ENCODE results near the gene ICA1L. TPM values are rescaled to one million over a fixed set of nuclear protein-coding genes. Genes with fewer than 3 reads are reported as not detected.
"Not testable (repeated sequence)": the region's sequence is repeated elsewhere in the genome, so short reads cannot be mapped to it uniquely, and the experiment has no call there.

ICA1L gene
- 3.0 TPM for polyA plus RNA-seq (2012; ENCODE audit: missing spikeins)

GRCh38 chr2:202871300-202872141 is at the start of gene ICA1L:
TSS of gene ICA1L (minus strand) at chr2:202871766. CDS start at chr2:202829009, 42,757 bp downstream.
- TF ChIP-seq POLR2AphosphoS5 (IDR thresholded peaks at IDR 0.05; ENCODE audit: low read depth, low read length): no peak
- TF ChIP-seq TAF1 (IDR thresholded peaks at IDR 0.05; ENCODE audit: borderline replicate concordance, low read depth, low read length): no peak
- TF ChIP-seq POLR2A (IDR thresholded peaks at IDR 0.05; ENCODE audit: low read depth, low read length): peak; percentile 39; the same call in 1 of the 2 replicates
- DNase-seq (ENCODE audit: insufficient read length): peak; percentile 45
- FAIRE-seq: no peak

- no peak for TF ChIP-seq POLR2A (IDR thresholded peaks at IDR 0.05; ENCODE audit: low read depth, low read length)
- DNase-seq (ENCODE audit: insufficient read length) (no peak), FAIRE-seq (no peak)
Observed at GRCh38 chr2:202918860-202919259, 47.3 kb upstream of the ICA1L start.

GRCh38 chr2:202912342-202913201 is 41.0 kb upstream of the ICA1L start:
- not testable (repeated sequence) for FAIRE-seq; DNase-seq (ENCODE audit: insufficient read length)
- TF ChIP-seq POLR2A (IDR thresholded peaks at IDR 0.05; ENCODE audit: low read depth, low read length): peak; percentile 52; the same call in 1 of the 2 replicates

- TF ChIP-seq POLR2A (IDR thresholded peaks at IDR 0.05; ENCODE audit: low read depth, low read length) (peak; percentile 80), POLR2AphosphoS5 (IDR thresholded peaks at IDR 0.05; ENCODE audit: low read depth, low read length) (peak; percentile 89), TAF1 (IDR thresholded peaks at IDR 0.05; ENCODE audit: borderline replicate concordance, low read depth, low read length) (peak; percentile 64)
- FAIRE-seq (peak; percentile 95), DNase-seq (ENCODE audit: insufficient read length) (peak; percentile 66)
Observed at GRCh38 chr2:202911512-202912341, 40.2 kb upstream of the ICA1L start, which contains the start of the genes CARF and WDR12. TSS of gene CARF (plus strand) at chr2:202912275. CDS start at chr2:202941903, 29,628 bp downstream. TSS of gene WDR12 (minus strand) at chr2:202911673. CDS start at chr2:202911476, 197 bp downstream.

GRCh38 chr2:202911203-202911511 is 39.6 kb upstream of the ICA1L start:
- FAIRE-seq (no peak), DNase-seq (ENCODE audit: insufficient read length) (no peak)
- TF ChIP-seq POLR2A (IDR thresholded peaks at IDR 0.05; ENCODE audit: low read depth, low read length) (no peak), TAF1 (IDR thresholded peaks at IDR 0.05; ENCODE audit: borderline replicate concordance, low read depth, low read length) (no peak), POLR2AphosphoS5 (IDR thresholded peaks at IDR 0.05; ENCODE audit: low read depth, low read length) (no peak)

- TF ChIP-seq POLR2AphosphoS5 (IDR thresholded peaks at IDR 0.05; ENCODE audit: low read depth, low read length): no peak
- no peak for TF ChIP-seq TAF1 (IDR thresholded peaks at IDR 0.05; ENCODE audit: borderline replicate concordance, low read depth, low read length)
- no peak for DNase-seq (ENCODE audit: insufficient read length)
- no peak for FAIRE-seq
Observed at GRCh38 chr2:202910698-202911097, 39.1 kb upstream of the ICA1L start.

GRCh38 chr2:202910250-202910649 is 38.7 kb upstream of the ICA1L start:
- FAIRE-seq; DNase-seq (ENCODE audit: insufficient read length): not testable (repeated sequence)

- TF ChIP-seq POLR2A (IDR thresholded peaks at IDR 0.05; ENCODE audit: low read depth, low read length) (no peak), TAF1 (IDR thresholded peaks at IDR 0.05; ENCODE audit: borderline replicate concordance, low read depth, low read length) (no peak), POLR2AphosphoS5 (IDR thresholded peaks at IDR 0.05; ENCODE audit: low read depth, low read length) (no peak)
- FAIRE-seq (no peak), DNase-seq (ENCODE audit: insufficient read length) (no peak)
Observed at GRCh38 chr2:202909394-202910192, 38.0 kb upstream of the ICA1L start.

- no peak for TF ChIP-seq POLR2AphosphoS5 (IDR thresholded peaks at IDR 0.05; ENCODE audit: low read depth, low read length)
- no peak for TF ChIP-seq TAF1 (IDR thresholded peaks at IDR 0.05; ENCODE audit: borderline replicate concordance, low read depth, low read length)
- TF ChIP-seq POLR2A (IDR thresholded peaks at IDR 0.05; ENCODE audit: low read depth, low read length): no peak
- FAIRE-seq: no peak
- no peak for DNase-seq (ENCODE audit: insufficient read length)
Observed at GRCh38 chr2:202908186-202908585, 36.6 kb upstream of the ICA1L start.

- DNase-seq (ENCODE audit: insufficient read length); FAIRE-seq: not testable (repeated sequence)
Observed at GRCh38 chr2:202905507-202905906, 33.9 kb upstream of the ICA1L start.

- FAIRE-seq (no peak), DNase-seq (ENCODE audit: insufficient read length) (no peak)
Observed at GRCh38 chr2:202885190-202885589, 13.6 kb upstream of the ICA1L start.

More at GRCh38 chr2:202885190-202885589, 13.6 kb upstream of the ICA1L start:
- TF ChIP-seq TAF1 (IDR thresholded peaks at IDR 0.05; ENCODE audit: borderline replicate concordance, low read depth, low read length) (no peak), POLR2A (IDR thresholded peaks at IDR 0.05; ENCODE audit: low read depth, low read length) (no peak), POLR2AphosphoS5 (IDR thresholded peaks at IDR 0.05; ENCODE audit: low read depth, low read length) (no peak)

Measured in GM12892 (cell line).